AG04450 (cell line): Measurements from ENCODE around the gene CD99L2. TPM values are rescaled to one million over a fixed set of nuclear protein-coding genes. Genes with fewer than 3 reads are reported as not detected.

Experiments used
- CTCF ChIA-PET: fragments of 300-600, 350-600 bp; formaldehyde crosslinking; extraction: SDS; loops from one replicate; lab custom pipeline; 2022; ENCODE audit warnings: antibody characterized with exemption, inconsistent platforms; lab: Charles Lee
- POLR2A ChIA-PET: fragments of 350-600 bp; formaldehyde crosslinking; extraction: SDS; loops from one replicate; lab custom pipeline; 2021; ENCODE audit warnings: antibody characterized with exemption, inconsistent platforms; lab: Yijun Ruan, JAX
- DNase-seq: peaks from one replicate; pipeline ENCODE4 v3.0.0-alpha.2; 2011; ENCODE audit warnings: low read depth, low spot score
- H3K27ac ChIP-seq: one replicate; pipeline ENCODE4 v1.5.1; 2012; ENCODE audit warnings: low read depth, low read length, control low read depth
- H3K27me3 ChIP-seq: one replicate; pipeline ENCODE4 v1.6.0; 2012; ENCODE audit warnings: low read length; ENCODE audit not compliant: control insufficient read depth, insufficient read depth
- H3K4me3 ChIP-seq: 2 replicates; pipeline ENCODE4 v1.5.1; 2011; ENCODE audit warnings: mild to moderate bottlenecking, low read depth, low read length, control low read depth
- H3K9me3 ChIP-seq: 2 replicates; pipeline ENCODE4 v1.5.1; 2012; ENCODE audit warnings: low read length; ENCODE audit not compliant: control insufficient read depth, insufficient read depth
- CTCF ChIP-seq: IDR thresholded peaks from 2 replicates; pipeline ENCODE4 v1.5.1; 2011; ENCODE audit warnings: low read depth, low read length, control low read depth, inconsistent platforms
- polyA plus RNA-seq: library from polyadenylated mRNA; depleted of rRNA; stranded (reverse); fragments of >200 nt; gene quantifications from 2 replicates; pipeline ENCODE4 v1.2.3, GENCODE V29; 2011

CD99L2 gene
- polyA plus RNA-seq, 1 experiment: 52.4 TPM

- no peak for TF ChIP-seq CTCF
- Histone ChIP-seq H3K27me3 (no peaks in the 10 kb centered on the region), H3K4me3 (no peak overlapping the region), H3K27ac (no peak overlapping the region), H3K9me3 (no peaks in the 10 kb centered on the region)
- DNase-seq: no peak
- CTCF ChIA-PET: interaction anchor here (1.5 to 7.7 kb wide), 6 partner anchors 9 to 311 kb away, joined by 4 to 205 read pairs (median 13); no protein-coding TSS in a partner anchor
- POLR2A ChIA-PET: no interaction called here
These were observed 127.4 kb downstream of the CD99L2 start for GRCh38 chrX:150771116-150771515.

GRCh38 chrX:150770623-150771022 lies 127.8 kb downstream of the CD99L2 start:
- Histone ChIP-seq H3K4me3 (no peak overlapping the region), H3K27me3 (no peaks in the 10 kb centered on the region), H3K27ac (no peak overlapping the region), H3K9me3 (no peaks in the 10 kb centered on the region)
- POLR2A ChIA-PET: no interaction called here
- CTCF ChIA-PET: interaction anchor here (2.5 to 7.7 kb wide), 2 partner anchors 304 to 312 kb away, joined by 17 to 205 read pairs; no protein-coding TSS in a partner anchor
- no peak for TF ChIP-seq CTCF
- DNase-seq: no peak

DNA sequence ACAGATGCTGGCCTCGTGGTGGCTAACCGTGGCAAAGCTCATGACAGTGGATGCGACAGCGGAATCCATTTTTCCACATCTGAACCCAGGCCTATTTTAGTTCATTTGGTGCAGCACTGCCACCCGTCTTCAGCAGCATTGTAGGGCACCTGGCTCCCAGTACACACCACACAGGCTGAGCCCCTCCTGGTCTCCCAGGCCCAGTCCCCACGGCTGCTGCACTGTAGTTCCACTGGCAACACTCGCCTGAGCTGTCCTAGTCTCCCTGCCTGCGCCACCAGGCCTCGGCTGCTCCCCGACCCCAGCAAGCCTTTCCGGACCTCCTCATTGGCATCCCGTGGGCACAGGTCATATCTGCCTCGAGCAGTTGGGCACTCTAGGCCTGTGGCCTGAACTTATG lies 129.1 kb downstream of the CD99L2 start:
- TF ChIP-seq CTCF: no peak
- CTCF ChIA-PET: no interaction called here
- Histone ChIP-seq H3K9me3 (no peaks in the 10 kb centered on the region), H3K27me3 (no peaks in the 10 kb centered on the region), H3K4me3 (no peak overlapping the region), H3K27ac (no peak overlapping the region)
- POLR2A ChIA-PET: no interaction called here
- DNase-seq: no peak

GRCh38 chrX:150768580-150769190 lies 129.8 kb downstream of the CD99L2 start:
- H3K9me3 ChIP-seq: no peaks in the 10 kb centered on the region
- POLR2A ChIA-PET: no interaction called here
- no peak for DNase-seq
- CTCF ChIA-PET: interaction anchor here (2.3 kb wide), 1 partner anchor 314 kb away, joined by 10 read pairs; no protein-coding TSS in a partner anchor
- no peak overlapping the region for H3K4me3 ChIP-seq
- no peaks in the 10 kb centered on the region for H3K27me3 ChIP-seq
- TF ChIP-seq CTCF: no peak
- H3K27ac ChIP-seq: no peak overlapping the region

- Histone ChIP-seq H3K27me3 (no peaks in the 10 kb centered on the region), H3K9me3 (no peaks in the 10 kb centered on the region), H3K4me3 (no peak overlapping the region), H3K27ac (peak overlapping the region; percentile 77)
- ChIA-PET POLR2A (no interaction called here), CTCF (interaction anchor here (0.6 to 2.3 kb wide), 2 partner anchors 314 to 772 kb away, joined by 5 to 10 read pairs; no protein-coding TSS in a partner anchor)
- DNase-seq: no peak
- no peak for TF ChIP-seq CTCF
These were observed 130.4 kb downstream of the CD99L2 start for GRCh38 chrX:150768132-150768485.
